Measurements from ENCODE around the gene EXOC4.
"Not testable (repeated sequence)": the region's sequence is repeated elsewhere in the genome, so short reads cannot be mapped to it uniquely, and the experiment has no call there.

Gene EXOC4

GRCh38 chr7:133252858-133253518 is at the start of gene EXOC4:
TSS of gene EXOC4 (plus strand) at chr7:133253078.
- DNase-seq, result peak; percentile 96 to 98

GRCh38 chr7:133203490-133203889 is 49.4 kb upstream of the EXOC4 start:
- DNase-seq, result no peak

- no peak for DNase-seq
These were observed 45.2 kb upstream of the EXOC4 start for GRCh38 chr7:133207687-133208086.

- DNase-seq, result not testable (repeated sequence)
These were observed 42.1 kb upstream of the EXOC4 start for GRCh38 chr7:133210817-133211216.

GRCh38 chr7:133213772-133214171 is 39.1 kb upstream of the EXOC4 start:
- DNase-seq, result not testable (repeated sequence)

DNA sequence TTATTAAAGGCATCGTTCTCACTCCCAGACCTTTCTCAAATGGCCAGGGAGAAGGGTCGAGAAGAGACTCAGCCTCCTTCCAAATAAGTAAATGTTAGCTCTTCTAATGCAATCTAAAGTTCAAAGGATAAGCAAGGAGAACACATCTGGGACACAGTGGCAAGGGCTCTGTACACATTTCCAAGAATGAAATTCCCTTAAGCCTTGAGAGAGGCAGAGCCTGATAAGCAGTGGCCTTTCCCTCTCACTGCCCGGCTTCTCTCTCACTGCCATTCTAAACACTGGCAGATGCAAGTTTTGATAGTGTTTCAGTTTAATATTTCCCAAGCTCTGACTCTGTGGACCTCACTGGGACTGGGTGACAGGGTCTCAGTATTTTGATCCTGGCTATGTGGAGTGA is 35.1 kb upstream of the EXOC4 start:
- no peak for DNase-seq

DNA sequence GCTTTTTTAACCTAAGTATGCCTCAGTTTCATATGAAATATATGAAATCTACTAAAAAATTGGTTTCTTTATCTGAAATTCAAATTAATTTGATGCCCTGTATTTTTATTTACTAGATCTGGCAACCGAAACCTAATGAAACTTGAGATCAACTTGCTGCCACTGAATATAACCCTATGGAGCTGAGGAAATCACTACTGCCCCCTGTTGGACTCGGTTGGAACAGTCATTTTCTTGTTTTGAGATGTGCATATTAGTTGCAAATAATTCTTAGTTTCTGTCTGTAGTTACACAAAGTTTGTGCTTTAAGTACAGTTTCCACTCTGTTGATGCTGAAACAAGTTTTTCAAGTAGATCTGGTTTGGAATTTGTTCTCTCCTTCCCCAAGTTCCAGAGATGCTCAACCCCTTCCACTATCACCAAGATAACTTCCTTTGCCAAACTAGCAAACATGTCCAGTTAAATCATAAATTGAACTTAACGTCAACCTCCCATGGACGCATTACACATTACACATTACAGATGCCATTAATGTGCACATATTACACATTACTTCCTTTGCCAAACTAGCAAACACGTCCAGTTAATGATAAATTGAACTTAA is 22.2 kb upstream of the EXOC4 start:
- peak; percentile 4 to 56 for DNase-seq

DNA sequence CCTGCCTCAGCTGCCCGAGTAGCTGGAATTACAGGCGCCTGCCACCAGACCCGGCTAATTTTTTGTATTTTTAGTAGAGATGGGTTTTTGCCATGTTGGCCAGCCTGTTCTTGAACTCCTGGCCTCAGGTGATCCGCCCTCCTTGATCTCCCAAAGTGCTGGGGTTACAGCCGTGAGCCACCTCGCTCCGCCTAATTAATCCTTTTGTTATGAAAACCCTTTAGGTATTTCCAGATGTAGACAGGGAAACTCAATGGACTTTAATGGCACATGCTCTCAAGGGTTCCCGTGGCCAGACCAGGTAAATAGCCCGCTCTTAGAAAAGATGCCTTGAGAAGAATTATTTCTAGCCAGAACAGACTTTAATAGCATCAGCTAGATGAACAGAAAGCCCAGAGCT is 19.7 kb upstream of the EXOC4 start:
- DNase-seq, result no peak

DNA sequence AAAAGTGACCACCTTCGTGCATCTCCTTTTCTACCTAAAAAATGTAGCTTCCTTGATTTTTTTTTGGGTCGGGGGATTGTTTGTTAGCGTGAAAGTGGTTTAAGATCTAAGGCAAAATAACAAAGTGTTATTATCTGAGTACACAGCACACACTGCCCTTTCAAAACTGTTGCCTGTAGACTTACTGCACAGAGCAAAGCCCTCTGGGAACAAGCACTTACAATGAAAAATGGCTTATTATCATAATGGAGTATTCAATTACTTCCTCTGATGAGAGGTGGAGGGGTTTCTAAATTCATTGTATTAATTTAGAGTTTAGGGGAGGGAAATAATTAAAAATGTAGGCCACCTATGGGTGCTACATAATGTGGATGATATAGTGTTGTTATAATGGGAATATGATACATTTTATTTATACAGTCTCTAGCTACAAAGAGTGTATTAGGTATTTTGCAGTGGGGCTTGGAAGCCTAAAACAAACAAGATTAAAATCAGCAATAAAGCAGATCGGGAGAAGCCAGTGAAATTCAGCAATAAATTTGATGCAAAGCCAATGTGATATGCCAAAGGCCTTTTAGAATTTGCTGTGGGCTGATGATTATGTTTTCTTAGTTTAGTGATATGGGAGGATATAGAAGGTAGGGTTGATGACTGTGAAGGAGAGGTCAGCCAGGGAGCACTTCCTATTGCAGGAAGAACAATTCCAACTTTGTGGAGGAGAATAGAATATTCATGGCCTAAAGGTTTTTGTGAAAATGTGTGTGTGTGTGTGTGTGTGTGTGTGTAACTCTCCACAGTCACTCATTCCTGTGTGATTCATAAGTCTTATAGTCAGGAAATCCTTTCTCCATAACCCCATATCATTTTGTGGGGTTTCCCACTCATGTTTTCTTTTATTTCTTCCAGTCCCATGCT is 17.7 kb upstream of the EXOC4 start:
- no peak for DNase-seq

- DNase-seq, result no peak
These were observed 15.3 kb upstream of the EXOC4 start for GRCh38 chr7:133237545-133237944.

GRCh38 chr7:133240302-133240701 is 12.6 kb upstream of the EXOC4 start:
- DNase-seq, result no peak

GRCh38 chr7:133246558-133246957 is 6.3 kb upstream of the EXOC4 start:
- no peak for DNase-seq

GRCh38 chr7:133248901-133249300 is 4.0 kb upstream of the EXOC4 start:
- DNase-seq, result no peak

DNA sequence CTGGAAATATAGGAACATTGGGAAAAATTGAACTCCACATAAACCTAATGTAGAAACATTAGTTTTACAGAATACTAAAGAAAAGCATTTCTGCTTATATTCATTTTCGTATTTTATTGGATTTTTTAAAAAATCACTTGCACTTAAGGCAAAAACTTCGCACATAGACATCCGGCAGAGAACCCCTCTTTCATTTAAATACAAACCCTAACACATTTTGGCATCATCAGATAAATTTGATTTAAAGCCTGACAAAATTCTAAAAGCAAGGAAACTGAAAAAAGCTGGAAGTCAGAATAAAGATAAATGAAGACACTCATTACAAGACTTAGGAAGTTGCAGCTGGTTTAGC is 396 bp upstream of the EXOC4 start:
- no peak for DNase-seq

- peak; percentile 1 to 24 for DNase-seq
These were observed 619 bp downstream of the EXOC4 start for GRCh38 chr7:133253519-133253875.

GRCh38 chr7:133255486-133255885 is 2.6 kb downstream of the EXOC4 start:
- DNase-seq, result no peak

DNA sequence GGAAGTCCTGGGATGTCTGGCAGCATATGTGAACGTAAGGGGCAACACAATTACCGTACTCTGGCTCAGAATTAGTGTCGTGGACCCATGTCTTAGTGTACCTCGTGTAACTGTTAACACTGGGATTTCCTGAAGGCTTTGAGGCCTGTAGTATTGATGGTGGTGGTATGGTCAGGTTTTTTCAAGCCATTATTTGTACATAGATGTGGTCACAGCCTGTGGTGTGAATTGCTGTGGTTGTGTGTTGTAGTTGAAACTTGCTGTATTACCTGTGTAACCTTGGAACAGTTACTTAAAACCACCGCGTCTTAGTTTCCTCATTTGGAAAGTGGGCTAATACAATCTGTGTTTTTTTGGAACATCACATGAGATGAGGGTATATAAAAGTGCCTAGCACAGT is 5.3 kb downstream of the EXOC4 start:
- no peak for DNase-seq

DNA sequence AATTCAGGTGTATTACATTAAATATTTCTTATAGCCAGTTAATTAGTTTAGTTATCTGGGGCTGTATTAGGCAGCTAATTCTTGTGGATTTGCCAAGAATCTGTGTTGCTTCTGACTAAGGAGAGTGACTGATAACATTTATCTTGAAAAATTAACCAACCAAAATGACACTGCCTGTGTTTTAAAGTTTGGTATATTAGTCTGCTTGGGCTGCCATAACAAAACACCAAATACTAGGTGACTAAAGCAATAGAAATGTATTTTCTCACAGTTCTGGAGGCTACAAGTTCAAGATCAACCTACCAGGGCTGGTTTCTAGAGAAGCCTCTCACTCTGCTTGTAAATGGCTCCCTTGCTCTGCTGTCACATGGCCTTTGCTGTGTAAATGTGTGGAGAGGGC is 12.9 kb downstream of the EXOC4 start:
- no peak for DNase-seq

- DNase-seq, result no peak
These were observed 15.5 kb downstream of the EXOC4 start for GRCh38 chr7:133268355-133268754.

DNA sequence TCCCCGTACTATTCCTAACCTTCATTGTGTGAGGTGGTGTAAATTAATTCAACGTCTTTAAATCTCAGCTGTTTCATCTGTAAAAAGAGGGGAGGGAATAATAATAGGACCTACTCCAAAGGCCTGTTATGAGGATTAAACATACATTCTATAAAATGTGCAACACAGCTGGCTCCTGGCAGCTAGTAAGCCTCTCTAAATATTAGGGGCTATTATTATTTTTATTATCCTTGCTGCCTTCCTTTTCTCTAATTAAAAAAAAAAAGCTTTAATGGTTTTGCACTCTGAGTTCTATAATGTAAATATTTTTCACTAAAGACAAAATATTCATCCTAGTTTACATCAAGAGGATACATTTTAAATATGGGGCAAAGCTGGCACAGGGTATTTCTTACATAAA is 19.5 kb downstream of the EXOC4 start:
- no peak for DNase-seq

DNA sequence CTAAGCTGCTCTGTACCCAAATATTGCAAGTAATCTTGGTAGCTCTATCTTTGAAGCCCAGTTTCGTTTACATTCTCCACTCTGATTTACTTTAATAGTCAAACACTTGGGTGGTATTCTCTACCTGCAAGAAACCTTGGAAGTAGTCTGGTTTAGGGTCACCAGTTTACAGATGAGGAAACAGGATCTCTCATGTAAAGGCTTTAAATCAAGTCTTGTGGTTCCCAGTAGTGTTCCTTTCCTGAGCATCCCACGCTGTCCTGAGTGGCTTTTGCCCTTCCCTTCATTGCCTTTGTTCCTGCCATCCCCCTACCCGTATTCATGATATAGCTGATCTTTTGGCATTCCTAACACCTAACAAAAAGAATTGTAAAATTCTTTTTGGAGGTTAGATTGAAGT is 20.3 kb downstream of the EXOC4 start:
- DNase-seq, result no peak

GRCh38 chr7:133274265-133274664 is 21.4 kb downstream of the EXOC4 start:
- DNase-seq, result no peak

DNA sequence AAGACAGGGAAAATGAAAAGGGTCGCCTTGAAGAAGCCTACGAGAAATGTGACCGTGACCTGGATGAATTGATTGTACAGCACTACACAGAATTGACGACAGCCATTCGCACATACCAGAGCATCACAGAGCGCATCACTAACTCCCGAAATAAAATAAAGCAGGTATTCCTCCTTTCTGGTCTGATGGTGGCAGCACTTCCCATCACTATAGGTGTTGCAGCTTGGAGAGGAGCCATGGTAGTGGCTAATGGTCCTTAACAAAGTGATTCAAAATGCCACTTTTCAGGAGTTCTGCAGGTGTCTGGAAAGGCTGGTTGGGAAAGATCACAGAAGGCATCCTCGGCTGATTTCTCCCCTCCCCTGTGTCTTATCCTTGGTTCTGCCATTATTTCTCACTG is 22.1 kb downstream of the EXOC4 start:
- DNase-seq, result no peak

DNA sequence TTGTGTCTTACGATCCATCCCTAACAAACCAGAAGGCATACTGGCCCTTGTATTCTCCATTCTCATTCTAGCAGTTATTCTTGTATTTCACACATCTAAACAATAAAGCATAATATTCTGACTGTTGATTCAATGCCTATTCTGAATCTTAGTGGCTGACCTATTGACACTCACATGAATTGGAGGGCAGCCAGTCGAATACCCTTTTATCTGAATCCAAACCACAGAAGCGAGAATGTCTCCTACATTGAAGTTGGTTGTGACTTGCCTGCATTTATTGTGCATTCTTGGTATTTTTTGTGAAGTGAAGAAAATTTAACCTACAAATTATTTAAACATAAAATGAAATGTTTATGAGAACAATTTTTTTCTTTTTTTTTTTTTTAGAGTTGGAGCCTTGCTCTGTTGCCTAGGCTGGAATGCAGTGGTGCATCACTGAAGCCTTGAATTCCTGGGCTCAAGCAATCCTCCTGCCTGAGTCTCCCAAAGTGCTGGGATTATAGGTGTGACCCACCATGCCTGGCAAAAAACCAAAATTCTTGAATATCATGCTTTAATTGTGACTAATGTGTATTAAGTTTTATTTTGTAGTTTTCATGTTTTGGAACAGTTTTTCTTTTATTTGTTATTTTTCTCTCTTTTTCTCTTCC is 22.7 kb downstream of the EXOC4 start:
- DNase-seq, result no peak
